Renal cortical epithelial cell (primary cell): ENCODE measurements around the gene GABRB3. TPM values are rescaled to one million over a fixed set of nuclear protein-coding genes. Genes with fewer than 3 reads are reported as not detected.

Experiments
- DNase-seq: peaks from one replicate; pipeline ENCODE4 v3.0.0-alpha.2; 2011; ENCODE audit warnings: low read depth
- total RNA-seq: library from RNA; depleted of rRNA; stranded (reverse); fragments of >200 nt; gene quantifications from 2 replicates; pipeline ENCODE4 v1.2.3, GENCODE V29; 2014

GABRB3 gene
- total RNA-seq, 1 donor from 2014 or later: 2.4 TPM

GRCh38 chr15:26555898-26556297, 217.0 kb downstream of the GABRB3 start:
- DNase-seq: no peak

GRCh38 chr15:26551473-26551872, 221.4 kb downstream of the GABRB3 start:
- no peak for DNase-seq

- DNase-seq: no peak
Measured at GRCh38 chr15:26550880-26551279, 222.0 kb downstream of the GABRB3 start.

- DNase-seq: no peak
Measured at GRCh38 chr15:26537663-26538062, 235.2 kb downstream of the GABRB3 start.

GRCh38 chr15:26531489-26531888, 241.4 kb downstream of the GABRB3 start:
- DNase-seq: no peak

- no peak for DNase-seq
Measured at GRCh38 chr15:26525096-26525495, 247.8 kb downstream of the GABRB3 start.

GRCh38 chr15:26521691-26522198, 251.1 kb downstream of the GABRB3 start:
- DNase-seq: no peak

GRCh38 chr15:26521130-26521529, 251.7 kb downstream of the GABRB3 start:
- no peak for DNase-seq

- no peak for DNase-seq
Measured at GRCh38 chr15:26518885-26519284, 254.0 kb downstream of the GABRB3 start.

- no peak for DNase-seq
Measured at GRCh38 chr15:26516102-26516980, 256.5 kb downstream of the GABRB3 start.

GRCh38 chr15:26504009-26504408, 268.9 kb downstream of the GABRB3 start:
- DNase-seq: no peak

Other genes starting within 250 kb of the GABRB3 start
- gene GABRA5, start 94.0 kb upstream of the GABRB3 start, total RNA-seq: not detected in 2 replicates
- gene GABRG3, start 198.1 kb upstream of the GABRB3 start, total RNA-seq: not detected in 2 replicates